GM12878 (cell line): Measurements from ENCODE around the gene DDC. TPM values are rescaled to one million over a fixed set of nuclear protein-coding genes. Genes with fewer than 3 reads are reported as not detected.
"Not testable (repeated sequence)": the region's sequence is repeated elsewhere in the genome, so short reads cannot be mapped to it uniquely, and the experiment has no call there.

Experiments
- ATAC-seq: fragments of 200-7000 bp; cut with Tn5 transposase; 3 replicates; pipeline ENCODE4 v1.9.1; 2020; ENCODE audit warnings: mild to moderate bottlenecking, moderate library complexity
- BruUV-seq: library from RNA; stranded (reverse); fragments of 400-500 nt; replicated peaks from 2 replicates; lab custom pipeline; 2021; lab: Mats Ljungman, UMichigan
- CTCF ChIA-PET: fragments of 300-600 bp; sonication (Branson Sonifier 250); formaldehyde crosslinking; extraction: SDS; loops from one replicate; lab custom pipeline; 2021; ENCODE audit warnings: inconsistent platforms; lab: Yijun Ruan, JAX
- POLR2A ChIA-PET: fragments of 350-600 bp; formaldehyde crosslinking; extraction: SDS; loops from one replicate; lab custom pipeline; 2021; ENCODE audit warnings: inconsistent platforms; lab: Charles Lee
- RAD21 ChIA-PET: fragments of 300-600 bp; sonication (Branson Sonifier 250); formaldehyde crosslinking; loops from one replicate; lab custom pipeline; 2023; ENCODE audit warnings: antibody characterized with exemption; ENCODE audit not compliant: unreplicated experiment; lab: Charles Lee
- SMC1A ChIA-PET: fragments of 300-600 bp; sonication (Branson Sonifier 250); formaldehyde crosslinking; loops from one replicate; lab custom pipeline; 2023; ENCODE audit not compliant: unreplicated experiment, uncharacterized antibody; lab: Charles Lee
- DNase-seq: peaks from one replicate; pipeline ENCODE4 v3.0.0-alpha.2; 2011; ENCODE audit warnings: low read depth, low spot score
- FAIRE-seq: peaks from 3 replicates; lab custom pipeline; 2011; peaks lifted over from hg19 to GRCh38; lab: Jason Lieb, UNC
- H2AFZ ChIP-seq: 2 replicates; pipeline ENCODE4 v1.6.0; 2011; ENCODE audit warnings: low read depth, low read length, control low read depth; ENCODE audit not compliant: control insufficient read depth
- H3K27ac ChIP-seq: 2 replicates; pipeline ENCODE4 v1.5.1; 2011; ENCODE audit warnings: control low read depth; ENCODE audit not compliant: control insufficient read depth, insufficient read depth
- H3K27me3 ChIP-seq, 2 experiments: replicated peaks in 1 of 2; 2 replicates each; pipeline versions ENCODE4 v1.6.0 to v1.6.1; 2011; ENCODE audit warnings: low read length in 1 of 2; ENCODE audit not compliant: control insufficient read depth in 2 of 2, insufficient read depth in 2 of 2
- H3K36me3 ChIP-seq, 2 experiments: 2 replicates each; pipeline ENCODE4 v1.5.1; 2011; ENCODE audit warnings: low read length in 1 of 2; ENCODE audit not compliant: control insufficient read depth in 2 of 2, insufficient read depth in 2 of 2
- H3K4me1 ChIP-seq: 2 replicates; pipeline ENCODE4 v1.6.1; 2011; ENCODE audit warnings: mild to moderate bottlenecking, low read length, moderate library complexity, mixed read lengths; ENCODE audit not compliant: control insufficient read depth, insufficient read depth
- H3K4me2 ChIP-seq: 2 replicates; pipeline ENCODE4 v1.6.0; 2011; ENCODE audit warnings: control low read depth; ENCODE audit not compliant: control insufficient read depth, insufficient read depth
- H3K4me3 ChIP-seq: fragments of 200-600 bp; sonication (generic); 2 replicates; pipeline ENCODE4 v1.5.1; 2016
- H3K79me2 ChIP-seq: 2 replicates; pipeline ENCODE4 v1.6.0; 2011; ENCODE audit warnings: low read length; ENCODE audit not compliant: control insufficient read depth, insufficient read depth
- H3K9ac ChIP-seq: 2 replicates; pipeline ENCODE4 v1.8.0; 2011; ENCODE audit warnings: low read length, control low read depth, mixed read lengths; ENCODE audit not compliant: control insufficient read depth, insufficient read depth
- H3K9me3 ChIP-seq: replicated peaks from 3 replicates; pipeline ENCODE4 v1.5.1; 2011; ENCODE audit warnings: mild to moderate bottlenecking, low read length; ENCODE audit not compliant: control insufficient read depth, insufficient read depth
- H4K20me1 ChIP-seq: 2 replicates; pipeline ENCODE4 v1.6.0; 2011; ENCODE audit not compliant: control insufficient read depth, insufficient read depth
- BCLAF1 ChIP-seq: fragments of 450-650 bp; IDR thresholded peaks from 2 replicates; pipeline ENCODE4 v1.6.1; 2017; ENCODE audit warnings: antibody characterized with exemption, mild to moderate bottlenecking, moderate library complexity
- CBX3 ChIP-seq: fragments of 200-600 bp; sonication (generic); IDR thresholded peaks from 2 replicates; pipeline ENCODE4 v1.6.1; 2016; ENCODE audit warnings: low read depth, borderline replicate concordance
- SP1 ChIP-seq: IDR thresholded peaks from one replicate; pipeline ENCODE4 v1.6.1; 2011; ENCODE audit warnings: low read depth, low read length
- SREBF2 ChIP-seq: IDR thresholded peaks from 2 replicates; pipeline ENCODE4 v1.6.1; 2012; ENCODE audit warnings: mild to moderate bottlenecking, low read length
- SUPT20H ChIP-seq: IDR thresholded peaks from 2 replicates; pipeline ENCODE4 v1.6.1; 2011; ENCODE audit warnings: low read depth, mild to moderate bottlenecking, low read length, moderate library complexity, borderline replicate concordance; ENCODE audit not compliant: control insufficient read depth
- TAF1 ChIP-seq: IDR thresholded peaks from 2 replicates; pipeline ENCODE4 v1.6.1; 2011; ENCODE audit warnings: mild to moderate bottlenecking, low read depth, low read length, borderline replicate concordance
- ZBED1 ChIP-seq: IDR thresholded peaks from 2 replicates; pipeline ENCODE4 v1.6.1; 2016; ENCODE audit warnings: borderline replicate concordance
- WGBS: methylation state at CpG from one replicate; pipeline ENCODE4 v1.1.6; 2016; ENCODE audit warnings: low lambda C conversion rate; ENCODE audit not compliant: insufficient replicate concordance, insufficient coverage; ENCODE audit errors: missing lambda C conversion rate; 5-methylcytosine and 5-hydroxymethylcytosine counted together
- in situ Hi-C: fragments of 300-500 bp; cut with MboI; formaldehyde crosslinking; loops from 9 replicates; pipeline ENCODE4 v1.14.3; 2018; ENCODE audit warnings: mixed read lengths
- intact Hi-C: fragments of 100-400 bp; cut with micrococcal nuclease; formaldehyde crosslinking; loops from one replicate; pipeline ENCODE4 v1.14.2; 2022; ENCODE audit not compliant: unreplicated experiment
- polyA plus RNA-seq, 11 experiments: library from polyadenylated mRNA; depleted of rRNA in 4 of 11; unstranded in 6 of 11; stranded (reverse) in 5 of 11; fragments of >200 nt; fragmentation: Nextera tagmentation in 4 of 11; fragmentation: Illumina TruSeq in 1 of 11; extraction: Ambion mirVana in 4 of 11; extraction: Trizol in 1 of 11; gene quantifications; 1 replicate in 1 of 11; 2 replicates in 10 of 11; pipeline versions ENCODE4 v1.2.1 to v1.2.3, GENCODE V29; 2011 to 2016; ENCODE audit warnings: inconsistent platforms in 2 of 11, missing spikeins in 2 of 11, low read depth in 1 of 11
- total RNA-seq, 4 experiments: library from RNA; depleted of rRNA in 3 of 4; stranded (reverse); fragments of >200 nt in 3 of 4; fragmentation: Illumina TruSeq in 1 of 4; extraction: Trizol in 1 of 4; gene quantifications; 2 replicates each; pipeline versions ENCODE4 v1.2.1 to v1.2.3, GENCODE V29; 2013 to 2021
- TF ChIP-seq, protein P1 (sequence below): IDR thresholded peaks from 2 replicates; pipeline ENCODE4 v1.6.1; 2012; ENCODE audit warnings: low read depth, low read length, improper control_type of control experiment
- TF ChIP-seq, protein P2 (sequence below): IDR thresholded peaks from 2 replicates; pipeline ENCODE4 v1.6.1; 2012; ENCODE audit warnings: low read depth, low read length, improper control_type of control experiment

Gene DDC
- total and polyA plus RNA-seq, 10 of the 15 experiments (the other 5 are each of a cell fraction or from before 2014, with no cell fraction given) = not detected

DNA sequence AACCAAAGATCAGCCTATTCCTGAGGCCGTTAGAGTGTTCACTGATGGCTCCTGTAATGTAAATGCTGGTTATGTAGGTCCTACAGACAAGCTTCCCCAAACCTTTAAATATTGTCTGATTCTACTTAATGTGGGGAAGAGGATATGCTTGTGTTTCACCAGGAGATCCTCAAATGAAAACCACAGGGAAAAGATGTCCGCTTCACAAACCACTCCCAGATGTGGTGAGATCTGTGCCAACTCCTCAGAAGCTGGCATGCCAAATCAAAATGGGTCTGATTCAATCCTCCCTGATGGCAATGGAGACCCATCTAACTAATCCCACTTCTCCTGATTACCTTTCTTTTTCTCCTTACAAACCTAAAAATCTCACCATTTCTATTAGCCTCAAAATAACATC, 15.5 kb upstream of the DDC start:
- CTCF ChIA-PET, BruUV-seq, FAIRE-seq: not testable (repeated sequence)

GRCh38 chr7:50580057-50580456, 14.9 kb upstream of the DDC start:
- TF ChIP-seq SP1 = no peak
- TF ChIP-seq, protein P1, sequence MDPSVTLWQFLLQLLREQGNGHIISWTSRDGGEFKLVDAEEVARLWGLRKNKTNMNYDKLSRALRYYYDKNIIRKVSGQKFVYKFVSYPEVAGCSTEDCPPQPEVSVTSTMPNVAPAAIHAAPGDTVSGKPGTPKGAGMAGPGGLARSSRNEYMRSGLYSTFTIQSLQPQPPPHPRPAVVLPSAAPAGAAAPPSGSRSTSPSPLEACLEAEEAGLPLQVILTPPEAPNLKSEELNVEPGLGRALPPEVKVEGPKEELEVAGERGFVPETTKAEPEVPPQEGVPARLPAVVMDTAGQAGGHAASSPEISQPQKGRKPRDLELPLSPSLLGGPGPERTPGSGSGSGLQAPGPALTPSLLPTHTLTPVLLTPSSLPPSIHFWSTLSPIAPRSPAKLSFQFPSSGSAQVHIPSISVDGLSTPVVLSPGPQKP = no peak
- TF ChIP-seq BCLAF1 = no peak
- TF ChIP-seq TAF1 = no peak
- no peak for TF ChIP-seq SREBF2
- no peak for TF ChIP-seq CBX3
- no peak for TF ChIP-seq ZBED1
- TF ChIP-seq, protein P2, sequence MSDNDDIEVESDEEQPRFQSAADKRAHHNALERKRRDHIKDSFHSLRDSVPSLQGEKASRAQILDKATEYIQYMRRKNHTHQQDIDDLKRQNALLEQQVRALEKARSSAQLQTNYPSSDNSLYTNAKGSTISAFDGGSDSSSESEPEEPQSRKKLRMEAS = no peak
- TF ChIP-seq SUPT20H = no peak
- TF ChIP-seq, all 136 proteins: peak for 0
- in situ Hi-C loops (no loop called here), intact Hi-C loops (no loop called here)
- Histone ChIP-seq H3K27ac (no peak overlapping the region), H3K36me3 (no peaks in the 10 kb centered on the region), H4K20me1 (no peaks in the 10 kb centered on the region), H3K27me3 (no peaks in the 10 kb centered on the region; a peak in 1 of 4 replicates), H2AFZ (no peak overlapping the region), H3K9me3 (peaks cover 2% of the 10 kb centered on the region; the same call in 1 of the 3 replicates), H3K4me3 (no peak overlapping the region), H3K4me1 (no peaks in the 10 kb centered on the region), H3K4me2 (no peak overlapping the region), H3K9ac (no peak overlapping the region), H3K79me2 (no peaks in the 10 kb centered on the region)
- DNase-seq = no peak
- no peak for ATAC-seq
- RAD21 ChIA-PET = no interaction called here
- 29% methylated on average over 5 of the region's 5 CpGs for WGBS
- BruUV-seq = no TSS peak
- SMC1A ChIA-PET = no interaction called here
- no peak for FAIRE-seq
- CTCF ChIA-PET = no interaction called here
- POLR2A ChIA-PET = no interaction called here

More for the DNA sequence above, 15.5 kb upstream of the DDC start:
- ATAC-seq, SMC1A ChIA-PET, DNase-seq, H3K4me2 ChIP-seq, H3K79me2 ChIP-seq, H3K36me3 ChIP-seq, intact Hi-C loops, H3K27me3 ChIP-seq, in situ Hi-C loops, H3K4me3 ChIP-seq, H4K20me1 ChIP-seq, H3K4me1 ChIP-seq, H3K27ac ChIP-seq, RAD21 ChIA-PET, H3K9me3 ChIP-seq, H3K9ac ChIP-seq, H2AFZ ChIP-seq, POLR2A ChIA-PET: not testable (repeated sequence)
- 25% methylated on average over 2 of the region's 2 CpGs for WGBS
